Testis (tissue), 3 donors: Measurements from ENCODE around the gene C2CD4D. TPM values are rescaled to one million over a fixed set of nuclear protein-coding genes. Genes with fewer than 3 reads are reported as not detected.

ENCODE experiments used
- DNase-seq: peaks from one replicate; pipeline ENCODE4 v3.0.0-alpha.2; 2019
- H3K27ac ChIP-seq, 2 donors: fragments of 200-600 bp; sonication (generic); one replicate each; pipeline ENCODE4 v1.5.1; 2019
- H3K27me3 ChIP-seq: fragments of 200-600 bp; sonication (generic); one replicate; pipeline ENCODE4 v1.5.1; 2019
- H3K36me3 ChIP-seq: fragments of 200-600 bp; sonication (generic); one replicate; pipeline ENCODE4 v1.5.1; 2017; ENCODE audit warnings: low read depth; ENCODE audit errors: missing control alignments
- H3K4me1 ChIP-seq: fragments of 200-600 bp; sonication (generic); one replicate; pipeline ENCODE4 v1.5.1; 2019
- H3K4me3 ChIP-seq, 2 donors: fragments of 200-600 bp; sonication (generic); one replicate each; pipeline ENCODE4 v1.5.1; 2017 to 2019
- H3K9me3 ChIP-seq: fragments of 200-600 bp; sonication (generic); one replicate; pipeline ENCODE4 v1.5.1; 2017
- CTCF ChIP-seq, 3 experiments: fragments of 450-650 bp in 2 of 3; fragments of 200-600 bp in 1 of 3; sonication (generic) in 1 of 3; IDR thresholded peaks; one replicate each; pipeline ENCODE4 v1.5.1; 2016 to 2019; ENCODE audit warnings: antibody characterized with exemption in 3 of 3, mild to moderate bottlenecking in 2 of 3, moderate library complexity in 1 of 3
- POLR2A ChIP-seq: fragments of 450-650 bp; IDR thresholded peaks from one replicate; pipeline ENCODE4 v1.6.1; 2017; ENCODE audit warnings: antibody characterized with exemption, mild to moderate bottlenecking, moderate library complexity
- WGBS, 2 donors: methylation state at CpG; one replicate each; pipeline ENCODE4 v1.1.5; 2018; 5-methylcytosine and 5-hydroxymethylcytosine counted together
- intact Hi-C: fragments of 100-400 bp; cut with DNase I; formaldehyde crosslinking; loops from one replicate; pipeline ENCODE4 v1.15.1; 2023; ENCODE audit warnings: low total_unique reads
- polyA plus RNA-seq: library from polyadenylated mRNA; stranded (reverse); fragments of 350-450 nt; fragmentation: Illumina TruSeq; extraction: RNeasy Lipid Tissue Mini Kit (QIAGEN cat#74804); gene quantifications from one replicate; pipeline ENCODE4 v1.2.3, GENCODE V29; 2014; ENCODE audit warnings: low read depth, low replicate concordance; ENCODE audit not compliant: insufficient read depth
- total RNA-seq, 2 donors: library from RNA; depleted of rRNA; stranded (reverse); fragments of >200 nt; gene quantifications; one replicate each; pipeline ENCODE4 v1.2.3, GENCODE V29; 2016

Gene C2CD4D
- total and polyA plus RNA-seq, 3 donors from 2014 or later: 0.29 to 2.0 (median 1.4) TPM

DNA sequence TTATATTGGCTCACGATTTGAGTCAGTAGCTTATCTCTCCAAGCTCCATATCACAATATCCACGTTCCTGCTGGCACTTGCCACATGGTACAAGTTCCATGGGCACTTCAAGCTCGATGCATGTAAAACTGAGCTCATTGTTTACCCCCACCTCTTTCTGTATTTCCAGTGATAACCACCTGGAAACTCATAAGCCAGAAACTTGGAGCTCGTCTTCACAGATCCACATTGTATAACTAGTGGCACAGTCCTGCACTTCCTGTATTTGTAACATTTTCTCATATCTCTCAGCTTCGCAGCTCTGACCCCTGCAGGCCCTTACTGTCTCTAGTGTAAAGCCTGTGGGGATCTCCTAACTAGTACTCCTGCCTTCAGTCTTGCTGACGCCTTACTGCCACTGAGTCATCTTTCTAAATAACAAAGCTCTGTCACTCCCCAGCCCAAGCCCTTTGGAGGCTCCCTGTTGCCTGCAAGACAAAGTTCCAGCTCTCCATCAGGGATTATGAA, 6.5 kb upstream of the C2CD4D start:
- no peaks in the 10 kb centered on the region for H3K4me1 ChIP-seq
- no peak overlapping the region for H3K4me3 ChIP-seq
- no peaks in the 10 kb centered on the region for H3K9me3 ChIP-seq
- no peak for TF ChIP-seq CTCF (IDR thresholded peaks at IDR 0.05)
- TF ChIP-seq POLR2A: no peak
- WGBS, 2 donors: 61 to 62% methylated on average over 6 of the region's 6 CpGs
- H3K27ac ChIP-seq: no peak overlapping the region
- H3K27me3 ChIP-seq: no peaks in the 10 kb centered on the region
- peak; percentile 15 for DNase-seq
- no peaks in the 10 kb centered on the region for H3K36me3 ChIP-seq
- intact Hi-C loops: no loop called here

GRCh38 chr1:151843398-151843797, 3.8 kb upstream of the C2CD4D start:
- Histone ChIP-seq H3K36me3 (no peaks in the 10 kb centered on the region), H3K4me1 (peaks cover 9% of the 10 kb centered on the region), H3K4me3 (no peak overlapping the region), H3K27me3 (no peaks in the 10 kb centered on the region), H3K27ac (no peak overlapping the region), H3K9me3 (no peaks in the 10 kb centered on the region)
- intact Hi-C loops: no loop called here
- DNase-seq: no peak
- TF ChIP-seq POLR2A (no peak), CTCF (IDR thresholded peaks at IDR 0.05) (no peak)
- WGBS, 2 donors: 88% methylated on average over 2 of the region's 2 CpGs

GRCh38 chr1:151841141-151841540, 1.5 kb upstream of the C2CD4D start:
- no peak overlapping the region for H3K4me3 ChIP-seq
- peaks cover 9% of the 10 kb centered on the region for H3K4me1 ChIP-seq
- no peaks in the 10 kb centered on the region for H3K9me3 ChIP-seq
- no peaks in the 10 kb centered on the region for H3K27me3 ChIP-seq
- DNase-seq: no peak
- WGBS, 2 donors: 92 to 95% methylated on average over 2 of the region's 2 CpGs
- intact Hi-C loops: no loop called here
- H3K36me3 ChIP-seq: no peaks in the 10 kb centered on the region
- TF ChIP-seq POLR2A (no peak), CTCF (IDR thresholded peaks at IDR 0.05) (no peak)
- H3K27ac ChIP-seq: no peak overlapping the region

DNA sequence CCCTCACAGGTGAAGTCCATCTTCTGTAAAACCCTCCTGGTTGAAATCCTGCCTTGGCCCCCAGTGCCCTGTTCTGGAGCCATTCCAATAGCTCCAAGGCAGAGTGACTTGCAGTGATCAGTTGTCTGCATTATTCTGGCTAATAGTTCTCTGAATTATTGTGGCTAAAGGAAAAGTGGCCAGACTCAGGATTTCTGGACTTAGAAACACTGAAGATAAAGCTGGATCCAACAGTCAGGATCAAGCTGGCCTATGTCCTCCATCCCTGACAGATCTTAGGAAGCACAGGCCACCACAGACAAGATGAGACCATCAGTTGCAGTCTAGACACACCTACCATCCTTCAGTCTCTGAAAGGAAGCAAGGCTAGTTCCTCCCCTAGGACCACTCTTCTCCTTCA, 801 bp upstream of the C2CD4D start:
- Histone ChIP-seq H3K36me3 (no peaks in the 10 kb centered on the region), H3K27ac (peak overlapping the region; percentile 14 to 41), H3K4me1 (peaks cover 9% of the 10 kb centered on the region), H3K27me3 (no peaks in the 10 kb centered on the region), H3K4me3 (peak overlapping the region in 1 of 2 donors; percentile 58), H3K9me3 (no peaks in the 10 kb centered on the region)
- intact Hi-C loops: no loop called here
- TF ChIP-seq CTCF (IDR thresholded peaks at IDR 0.05): no peak
- no peak for TF ChIP-seq POLR2A
- no peak for DNase-seq

- intact Hi-C loops: no loop called here
- H3K27me3 ChIP-seq: no peaks in the 10 kb centered on the region
- H3K9me3 ChIP-seq: no peaks in the 10 kb centered on the region
- no peaks in the 10 kb centered on the region for H3K36me3 ChIP-seq
- peak overlapping the region; percentile 56 to 58 for H3K4me3 ChIP-seq
- no peak for DNase-seq
- H3K27ac ChIP-seq: peak overlapping the region in 1 of 2 donors; percentile 41
- TF ChIP-seq CTCF (IDR thresholded peaks at IDR 0.05): no peak
- TF ChIP-seq POLR2A: no peak
- WGBS, 2 donors: 26 to 33% methylated on average over 12 to 16 of the region's 16 CpGs
- peaks cover 9% of the 10 kb centered on the region for H3K4me1 ChIP-seq
Measured at GRCh38 chr1:151839082-151839412, 573 bp downstream of the C2CD4D start.
